Endodermal cell (in vitro differentiated cells): ENCODE measurements around the gene CXCL1. TPM values are rescaled to one million over a fixed set of nuclear protein-coding genes. Genes with fewer than 3 reads are reported as not detected.

Source experiments
- DNase-seq: peaks from one replicate; pipeline ENCODE4 v3.0.0-alpha.2; 2017
- H3K27ac ChIP-seq: 2 replicates; pipeline ENCODE4 v1.5.1; 2013; ENCODE audit warnings: mild to moderate bottlenecking, low read depth, low read length, moderate library complexity
- H3K27me3 ChIP-seq: 2 replicates; pipeline ENCODE4 v1.6.1; 2013; ENCODE audit warnings: mild to moderate bottlenecking, low read length, moderate library complexity; ENCODE audit not compliant: insufficient read depth, control insufficient read depth, poor library complexity, severe bottlenecking
- H3K36me3 ChIP-seq: 2 replicates; pipeline ENCODE4 v1.7.0; 2013; ENCODE audit warnings: mild to moderate bottlenecking, low read length, moderate library complexity; ENCODE audit not compliant: control insufficient read depth, insufficient read depth
- H3K4me1 ChIP-seq: one replicate; pipeline ENCODE4 v1.7.0; 2013; ENCODE audit warnings: low read length; ENCODE audit not compliant: control insufficient read depth, insufficient read depth
- H3K4me3 ChIP-seq: 2 replicates; pipeline ENCODE4 v1.5.1; 2013; ENCODE audit warnings: mild to moderate bottlenecking, low read length, moderate library complexity
- H3K9ac ChIP-seq: 2 replicates; pipeline ENCODE4 v1.6.1; 2013; ENCODE audit warnings: mild to moderate bottlenecking, low read length, moderate library complexity; ENCODE audit not compliant: poor library complexity, severe bottlenecking; ENCODE audit errors: extremely low read depth
- H3K9me3 ChIP-seq: 2 replicates; pipeline ENCODE4 v1.6.1; 2013; ENCODE audit warnings: mild to moderate bottlenecking, low read length, moderate library complexity; ENCODE audit not compliant: control insufficient read depth
- H3K27ac Mint-ChIP-seq: 2 replicates; pipeline ENCODE4 v1.8.0; 2020; ENCODE audit warnings: mixed read lengths
- H3K27me3 Mint-ChIP-seq: 2 replicates; pipeline ENCODE4 v1.8.0; 2021; ENCODE audit warnings: mild to moderate bottlenecking, mixed read lengths; ENCODE audit not compliant: insufficient read depth
- H3K36me3 Mint-ChIP-seq: 2 replicates; pipeline ENCODE4 v1.8.0; 2020; ENCODE audit warnings: low read depth, mixed read lengths
- H3K4me1 Mint-ChIP-seq: 2 replicates; pipeline ENCODE4 v1.8.0; 2020; ENCODE audit warnings: mixed read lengths
- H3K4me3 Mint-ChIP-seq: 2 replicates; pipeline ENCODE4 v1.8.0; 2020; ENCODE audit warnings: mild to moderate bottlenecking, moderate library complexity, mixed read lengths
- H3K9me3 Mint-ChIP-seq: 2 replicates; pipeline ENCODE4 v1.8.0; 2020; ENCODE audit warnings: mild to moderate bottlenecking, mixed read lengths
- WGBS, 2 experiments: methylation state at CpG; one replicate each; pipeline versions ENCODE4 v1.1.5 to v1.1.7; 2013; ENCODE audit warnings: missing lambda C conversion rate in 2 of 2, mixed read lengths in 1 of 2; ENCODE audit not compliant: insufficient coverage in 1 of 2, insufficient read length in 1 of 2; 5-methylcytosine and 5-hydroxymethylcytosine counted together
- total RNA-seq, 2 donors: library from RNA; stranded (reverse); fragmentation: NEBNext Ultra II Directional in 1 of 2; extraction: Animal tissue kit (Norgen Biotek cat#: 25700) in 1 of 2; gene quantifications; 2 replicates in 1 of 2; 3 replicates in 1 of 2; pipeline ENCODE4 v1.2.1, GENCODE V29; 2021
- TF ChIP-seq, protein P1 (sequence below): fragments of 200-600 bp; sonication (generic); conservative IDR thresholded peaks from 2 replicates; pipeline ENCODE4 v1.5.0; 2021; ENCODE audit warnings: antibody characterized with exemption, mild to moderate bottlenecking

Gene CXCL1
- total RNA-seq, 2 donors from 2014 or later = 0.24 TPM; not detected in 1

DNA sequence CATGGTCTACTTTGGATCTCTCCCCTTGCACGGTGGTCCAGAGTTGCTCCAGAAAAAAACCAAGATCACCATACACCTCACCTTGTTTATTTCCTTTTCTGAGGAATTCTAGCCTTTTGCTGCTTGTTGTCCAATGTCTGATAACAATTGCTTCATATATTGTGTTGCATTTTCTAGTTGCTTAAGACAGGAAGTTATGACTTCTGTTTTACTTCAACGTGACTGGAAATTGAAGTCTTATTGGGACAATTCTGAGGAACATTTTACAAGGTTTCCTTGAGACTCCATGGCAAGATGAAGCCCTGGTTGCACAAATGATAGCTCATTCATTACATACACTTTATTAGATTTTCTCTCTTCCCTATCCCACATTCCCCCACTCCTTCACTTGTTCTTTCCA is 5.2 kb downstream of the CXCL1 start:
- peaks cover 14% of the 10 kb centered on the region for H3K27me3 ChIP-seq
- Mint-ChIP-seq H3K9me3 (no peaks in the 10 kb centered on the region), H3K27ac (no peak overlapping the region), H3K36me3 (no peaks in the 10 kb centered on the region), H3K27me3 (peaks cover 38% of the 10 kb centered on the region), H3K4me1 (peaks cover 3% of the 10 kb centered on the region), H3K4me3 (no peak overlapping the region)
- no peak overlapping the region for H3K9ac ChIP-seq
- H3K4me1 ChIP-seq = no peaks in the 10 kb centered on the region
- TF ChIP-seq, protein P1, sequence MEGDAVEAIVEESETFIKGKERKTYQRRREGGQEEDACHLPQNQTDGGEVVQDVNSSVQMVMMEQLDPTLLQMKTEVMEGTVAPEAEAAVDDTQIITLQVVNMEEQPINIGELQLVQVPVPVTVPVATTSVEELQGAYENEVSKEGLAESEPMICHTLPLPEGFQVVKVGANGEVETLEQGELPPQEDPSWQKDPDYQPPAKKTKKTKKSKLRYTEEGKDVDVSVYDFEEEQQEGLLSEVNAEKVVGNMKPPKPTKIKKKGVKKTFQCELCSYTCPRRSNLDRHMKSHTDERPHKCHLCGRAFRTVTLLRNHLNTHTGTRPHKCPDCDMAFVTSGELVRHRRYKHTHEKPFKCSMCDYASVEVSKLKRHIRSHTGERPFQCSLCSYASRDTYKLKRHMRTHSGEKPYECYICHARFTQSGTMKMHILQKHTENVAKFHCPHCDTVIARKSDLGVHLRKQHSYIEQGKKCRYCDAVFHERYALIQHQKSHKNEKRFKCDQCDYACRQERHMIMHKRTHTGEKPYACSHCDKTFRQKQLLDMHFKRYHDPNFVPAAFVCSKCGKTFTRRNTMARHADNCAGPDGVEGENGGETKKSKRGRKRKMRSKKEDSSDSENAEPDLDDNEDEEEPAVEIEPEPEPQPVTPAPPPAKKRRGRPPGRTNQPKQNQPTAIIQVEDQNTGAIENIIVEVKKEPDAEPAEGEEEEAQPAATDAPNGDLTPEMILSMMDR = no peak
- H3K27ac ChIP-seq = no peak overlapping the region
- 91 to 100% methylated on average over 2 of the region's 2 CpGs for WGBS, 2 experiments
- H3K4me3 ChIP-seq = no peak overlapping the region
- no peaks in the 10 kb centered on the region for H3K9me3 ChIP-seq
- DNase-seq = no peak
- H3K36me3 ChIP-seq = no peaks in the 10 kb centered on the region

DNA sequence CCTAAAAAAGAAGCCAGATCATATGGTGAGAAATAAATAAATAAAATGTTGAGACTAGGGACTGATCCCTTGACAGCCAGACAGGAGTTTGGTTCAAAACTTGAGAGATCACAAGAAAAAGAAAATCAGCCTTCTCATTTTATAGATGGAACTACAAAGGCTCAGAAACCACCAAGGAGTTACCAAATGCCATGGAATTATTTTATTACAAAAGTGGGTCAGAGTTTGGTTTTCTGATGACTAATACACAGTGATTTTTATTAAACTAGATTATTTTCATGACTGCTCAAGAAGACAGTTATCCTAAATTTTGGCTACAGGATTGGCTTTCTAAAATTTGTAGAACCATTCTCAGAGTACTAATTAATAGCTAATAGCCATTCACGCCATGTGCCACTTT is 6.2 kb downstream of the CXCL1 start:
- H3K9ac ChIP-seq = no peak overlapping the region
- H3K27ac Mint-ChIP-seq = no peak overlapping the region
- no peak overlapping the region for H3K4me3 Mint-ChIP-seq
- no peak overlapping the region for H3K4me3 ChIP-seq
- no peaks in the 10 kb centered on the region for H3K36me3 ChIP-seq
- H3K9me3 Mint-ChIP-seq = no peaks in the 10 kb centered on the region
- H3K4me1 ChIP-seq = no peaks in the 10 kb centered on the region
- no peaks in the 10 kb centered on the region for H3K9me3 ChIP-seq
- no peaks in the 10 kb centered on the region for H3K4me1 Mint-ChIP-seq
- no peaks in the 10 kb centered on the region for H3K36me3 Mint-ChIP-seq
- TF ChIP-seq, protein P1 = no peak
- H3K27me3 ChIP-seq = peaks cover 4% of the 10 kb centered on the region
- H3K27ac ChIP-seq = no peak overlapping the region
- 83% methylated on average over 1 of the region's 1 CpG; no CpG with 5 or more reads in 1 of the 2 experiments for WGBS, 2 experiments
- no peak for DNase-seq
- H3K27me3 Mint-ChIP-seq = peaks cover 28% of the 10 kb centered on the region

DNA sequence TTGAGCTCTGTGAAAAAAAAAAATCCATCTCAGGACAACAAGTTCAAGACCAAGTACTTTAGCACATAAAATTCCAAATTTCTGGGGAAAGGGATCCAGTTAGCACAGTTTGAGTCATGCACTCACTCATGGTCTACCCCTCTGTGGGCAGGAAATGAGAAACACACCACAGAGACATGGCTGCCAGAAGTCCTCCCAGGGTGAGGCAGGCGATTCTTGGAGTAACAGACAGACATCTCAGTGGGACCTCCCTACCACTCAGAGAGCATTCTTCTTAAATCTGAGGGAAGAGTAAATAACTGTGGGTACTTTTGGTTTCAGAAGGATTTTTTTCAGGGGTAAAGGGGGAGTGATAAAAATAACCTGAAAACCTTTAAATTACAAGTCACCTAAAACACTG is 14.1 kb downstream of the CXCL1 start:
- Mint-ChIP-seq H3K27me3 (no peaks in the 10 kb centered on the region), H3K36me3 (no peaks in the 10 kb centered on the region), H3K4me1 (peaks cover 3% of the 10 kb centered on the region), H3K9me3 (no peaks in the 10 kb centered on the region), H3K4me3 (no peak overlapping the region), H3K27ac (no peak overlapping the region)
- H3K9me3 ChIP-seq = no peaks in the 10 kb centered on the region
- DNase-seq = no peak
- no peak overlapping the region for H3K4me3 ChIP-seq
- H3K9ac ChIP-seq = no peak overlapping the region
- no peak overlapping the region for H3K27ac ChIP-seq
- H3K27me3 ChIP-seq = no peaks in the 10 kb centered on the region
- no peaks in the 10 kb centered on the region for H3K36me3 ChIP-seq
- TF ChIP-seq, protein P1 = no peak
- no peaks in the 10 kb centered on the region for H3K4me1 ChIP-seq
- 92% methylated on average over 1 of the region's 1 CpG; no CpG with 5 or more reads in 1 of the 2 experiments for WGBS, 2 experiments
